B cell (primary cell): ENCODE measurements around the gene ATF6B. TPM values are rescaled to one million over a fixed set of nuclear protein-coding genes. Genes with fewer than 3 reads are reported as not detected.

ENCODE experiments used
- ATAC-seq: fragments of 200-7000 bp; cut with Tn5 transposase; one replicate; pipeline ENCODE4 v1.10.0; 2021; ENCODE audit warnings: low read depth, mild to moderate bottlenecking, moderate number of reproducible peaks, moderate library complexity
- CTCF ChIA-PET: fragments of 350-600 bp; sonication (Branson Sonifier 250); formaldehyde crosslinking; loops from one replicate; lab custom pipeline; 2021; ENCODE audit warnings: antibody characterized with exemption, inconsistent platforms; lab: Charles Lee
- POLR2A ChIA-PET: fragments of 350-600 bp; sonication (Branson Sonifier 250); formaldehyde crosslinking; loops from one replicate; lab custom pipeline; 2021; ENCODE audit warnings: antibody characterized with exemption; lab: Charles Lee
- DNase-seq: peaks from one replicate; pipeline ENCODE4 v3.0.0; 2013
- H2AFZ ChIP-seq: 2 replicates; pipeline ENCODE4 v1.6.1; 2012; ENCODE audit warnings: mild to moderate bottlenecking, low read depth, low read length; ENCODE audit not compliant: insufficient read depth, poor library complexity, severe bottlenecking
- H3K27ac ChIP-seq, 2 donors: 1 replicate in 1 of 2; 2 replicates in 1 of 2; pipeline ENCODE4 v1.5.1; 2012 to 2013; ENCODE audit warnings: low read length in 2 of 2, mild to moderate bottlenecking in 2 of 2, moderate library complexity in 1 of 2
- H3K27me3 ChIP-seq, 4 experiments: fragments of 200-600 bp in 1 of 4; sonication (generic) in 1 of 4; replicated peaks in 1 of 4; 1 replicate in 2 of 4; 2 replicates in 2 of 4; pipeline versions ENCODE4 v1.6.1 to v1.7.0; 2013 to 2016; ENCODE audit warnings: low read length in 3 of 4, mild to moderate bottlenecking in 2 of 4, mixed read lengths in 1 of 4, moderate library complexity in 1 of 4; ENCODE audit not compliant: insufficient read depth in 4 of 4, control insufficient read depth in 3 of 4; ENCODE audit errors: control extremely low read depth in 1 of 4
- H3K36me3 ChIP-seq, 2 experiments: replicated peaks in 1 of 2; 1 replicate in 1 of 2; 2 replicates in 1 of 2; pipeline versions ENCODE4 v1.6.1 to v1.7.1; 2013; ENCODE audit warnings: low read length in 1 of 2; ENCODE audit not compliant: insufficient read depth in 2 of 2, control insufficient read depth in 1 of 2; ENCODE audit errors: control extremely low read depth in 1 of 2, extremely low read depth in 1 of 2
- H3K4me1 ChIP-seq, 2 donors: fragments of 200-600 bp in 1 of 2; sonication (generic) in 1 of 2; 1 replicate in 1 of 2; 2 replicates in 1 of 2; pipeline versions ENCODE4 v1.5.1 to v1.6.1; 2013 to 2017; ENCODE audit warnings: low read length in 2 of 2; ENCODE audit not compliant: control insufficient read depth in 2 of 2, insufficient read depth in 2 of 2
- H3K4me2 ChIP-seq: replicated peaks from 2 replicates; pipeline ENCODE3; 2012; ENCODE audit warnings: mild to moderate bottlenecking, low read depth, low read length; ENCODE audit not compliant: poor library complexity, severe bottlenecking
- H3K4me3 ChIP-seq, 5 experiments: fragments of 200-600 bp in 1 of 5; sonication (generic) in 1 of 5; 1 replicate in 3 of 5; 2 replicates in 2 of 5; pipeline versions ENCODE4 v1.5.1 to v1.7.0; 2011 to 2016; ENCODE audit warnings: low read length in 4 of 5, mild to moderate bottlenecking in 4 of 5, low read depth in 2 of 5, control low read depth in 1 of 5, moderate library complexity in 1 of 5; ENCODE audit not compliant: insufficient read depth in 1 of 5; ENCODE audit errors: control extremely low read depth in 1 of 5, extremely low read depth in 1 of 5
- H3K79me2 ChIP-seq: fragments of 200-600 bp; sonication (generic); one replicate; pipeline ENCODE4 v1.6.0; 2016; ENCODE audit warnings: low read length; ENCODE audit not compliant: control insufficient read depth, insufficient read depth
- H3K9ac ChIP-seq: fragments of 200-600 bp; sonication (generic); 2 replicates; pipeline ENCODE4 v1.6.1; 2017; ENCODE audit warnings: mild to moderate bottlenecking, low read length, moderate library complexity
- H3K9me3 ChIP-seq, 3 donors: one replicate each; pipeline versions ENCODE4 v1.6.1 to v1.7.1; 2013; ENCODE audit warnings: low read length in 2 of 3; ENCODE audit not compliant: control insufficient read depth in 2 of 3, insufficient read depth in 1 of 3; ENCODE audit errors: control extremely low read depth in 1 of 3
- H4K20me1 ChIP-seq: 2 replicates; pipeline ENCODE4 v1.6.0; 2012; ENCODE audit warnings: mild to moderate bottlenecking, low read length; ENCODE audit not compliant: insufficient read depth, control insufficient read depth, poor library complexity, severe bottlenecking
- H3K27ac Mint-ChIP-seq: one replicate; pipeline ENCODE4 v1.8.0; 2021; ENCODE audit warnings: mixed read lengths
- H3K27me3 Mint-ChIP-seq: one replicate; pipeline ENCODE4 v1.8.0; 2021; ENCODE audit warnings: mixed read lengths
- H3K4me1 Mint-ChIP-seq: one replicate; pipeline ENCODE4 v1.8.0; 2021; ENCODE audit warnings: mixed read lengths
- H3K4me3 Mint-ChIP-seq: one replicate; pipeline ENCODE4 v1.8.0; 2021; ENCODE audit warnings: mixed read lengths
- H3K9me3 Mint-ChIP-seq: one replicate; pipeline ENCODE4 v1.8.0; 2022; ENCODE audit warnings: mixed read lengths; ENCODE audit not compliant: insufficient read depth
- EZH2 ChIP-seq: IDR thresholded peaks from 2 replicates; pipeline ENCODE4 v1.6.1; 2012; ENCODE audit warnings: borderline replicate concordance, low read depth, mild to moderate bottlenecking, moderate library complexity, low read length; ENCODE audit not compliant: insufficient read depth, poor library complexity, severe bottlenecking
- WGBS: methylation state at CpG from one replicate; pipeline ENCODE4 v1.1.5; 2013; ENCODE audit warnings: missing lambda C conversion rate; ENCODE audit not compliant: insufficient coverage; 5-methylcytosine and 5-hydroxymethylcytosine counted together
- intact Hi-C: fragments of 100-400 bp; cut with micrococcal nuclease; formaldehyde crosslinking; loops from one replicate; pipeline ENCODE4 v1.10.0; 2022
- polyA plus RNA-seq: library from polyadenylated mRNA; depleted of rRNA; stranded (reverse); fragments of >200 nt; gene quantifications from 2 replicates; pipeline ENCODE4 v1.2.3, GENCODE V29; 2012
- total RNA-seq, 2 donors: library from RNA; stranded (reverse); fragments of 120-200 nt in 1 of 2; gene quantifications; 1 replicate in 1 of 2; 2 replicates in 1 of 2; pipeline versions ENCODE4 v1.2.3 to v1.2.4, GENCODE V29; 2013 to 2022
- TF ChIP-seq, protein P1 (sequence below): fragments of 200-600 bp; IDR thresholded peaks from one replicate; pipeline ENCODE4 v1.8.0; 2022; ENCODE audit warnings: antibody characterized with exemption, mild to moderate bottlenecking

ATF6B gene
- total and polyA plus RNA-seq, 2 donors (not counting 1 experiment from before 2014, with no cell fraction given) = 180 to 201 TPM

DNA sequence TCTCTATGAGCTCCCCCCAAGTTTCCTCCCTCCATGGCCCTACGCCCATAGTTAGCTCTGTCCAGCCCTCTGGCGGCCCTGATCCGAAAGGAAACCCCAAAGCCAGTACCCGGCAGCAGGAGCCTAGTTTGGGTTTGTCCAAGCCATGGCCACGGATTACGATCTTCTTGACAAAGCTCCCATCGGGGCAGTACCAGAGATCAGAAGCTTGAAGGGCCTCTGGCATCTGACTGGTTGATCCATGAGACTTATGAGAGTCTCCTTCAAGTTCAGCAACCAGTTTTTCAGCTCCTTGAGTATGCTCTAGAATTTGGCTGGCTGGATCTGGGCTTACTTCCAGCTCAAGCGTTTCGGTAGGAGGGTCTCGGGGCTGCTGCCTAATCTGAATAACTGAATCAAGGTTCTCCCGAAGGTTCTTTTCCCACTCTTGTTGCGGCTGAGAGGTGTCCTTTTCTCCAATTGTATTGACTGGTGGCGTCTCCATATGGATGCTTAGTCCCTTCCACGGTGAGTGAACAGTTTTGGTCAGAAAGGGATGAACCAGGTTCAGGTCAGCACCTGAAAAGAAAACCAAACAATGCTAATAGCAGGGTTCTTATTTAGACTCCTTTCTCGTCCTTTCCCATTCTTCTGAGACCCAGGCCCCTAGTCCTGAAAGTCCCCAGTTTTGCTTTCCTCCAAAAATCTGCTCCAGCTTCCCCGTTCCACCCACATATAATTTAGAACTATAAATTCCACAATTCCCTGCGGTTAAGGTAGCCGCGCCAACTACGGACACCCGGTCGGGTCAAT, 1.4 kb upstream of the ATF6B start:
- peak overlapping the region; percentile 94 for H3K4me3 Mint-ChIP-seq
- Histone ChIP-seq H3K4me2 (peak overlapping the region; percentile 79), H3K79me2 (peaks cover 40% of the 10 kb centered on the region), H3K27ac (peak overlapping the region; percentile 46 to 87), H3K27me3 (no peaks in the 10 kb centered on the region), H3K4me3 (peak overlapping the region; percentile 14 to 87 (median 80)), H3K36me3 (peaks cover 5 to 24% of the 10 kb centered on the region in 2 experiments), H3K9ac (peak overlapping the region; percentile 79), H3K9me3 (peaks cover 0 to 2% (median 0%) of the 10 kb centered on the region in 3 donors), H4K20me1 (peaks cover 6% of the 10 kb centered on the region), H2AFZ (peak overlapping the region; percentile 81), H3K4me1 (peaks cover 26 to 36% of the 10 kb centered on the region in 2 donors)
- H3K27me3 Mint-ChIP-seq = peaks cover 7% of the 10 kb centered on the region
- peaks cover 41% of the 10 kb centered on the region for H3K4me1 Mint-ChIP-seq
- H3K27ac Mint-ChIP-seq = peak overlapping the region; percentile 89
- TF ChIP-seq, protein P1, sequence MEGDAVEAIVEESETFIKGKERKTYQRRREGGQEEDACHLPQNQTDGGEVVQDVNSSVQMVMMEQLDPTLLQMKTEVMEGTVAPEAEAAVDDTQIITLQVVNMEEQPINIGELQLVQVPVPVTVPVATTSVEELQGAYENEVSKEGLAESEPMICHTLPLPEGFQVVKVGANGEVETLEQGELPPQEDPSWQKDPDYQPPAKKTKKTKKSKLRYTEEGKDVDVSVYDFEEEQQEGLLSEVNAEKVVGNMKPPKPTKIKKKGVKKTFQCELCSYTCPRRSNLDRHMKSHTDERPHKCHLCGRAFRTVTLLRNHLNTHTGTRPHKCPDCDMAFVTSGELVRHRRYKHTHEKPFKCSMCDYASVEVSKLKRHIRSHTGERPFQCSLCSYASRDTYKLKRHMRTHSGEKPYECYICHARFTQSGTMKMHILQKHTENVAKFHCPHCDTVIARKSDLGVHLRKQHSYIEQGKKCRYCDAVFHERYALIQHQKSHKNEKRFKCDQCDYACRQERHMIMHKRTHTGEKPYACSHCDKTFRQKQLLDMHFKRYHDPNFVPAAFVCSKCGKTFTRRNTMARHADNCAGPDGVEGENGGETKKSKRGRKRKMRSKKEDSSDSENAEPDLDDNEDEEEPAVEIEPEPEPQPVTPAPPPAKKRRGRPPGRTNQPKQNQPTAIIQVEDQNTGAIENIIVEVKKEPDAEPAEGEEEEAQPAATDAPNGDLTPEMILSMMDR = no peak
- no peak for TF ChIP-seq EZH2
- intact Hi-C loops = loop anchor here (1.0 to 10.0 kb wide), 3 partner anchors 25 to 665 kb away; partner anchors contain the start of gene PPT2
- 51% methylated on average over 22 of the region's 22 CpGs for WGBS
- H3K9me3 Mint-ChIP-seq = no peaks in the 10 kb centered on the region
- ChIA-PET CTCF (interaction anchor here (0.8 to 4.8 kb wide), 6 partner anchors 11 to 126 kb away, joined by 3 to 40 read pairs (median 6); partner anchors contain the start of gene GPSM3), POLR2A (interaction anchor here (0.5 to 2.0 kb wide), 9 partner anchors 9 to 157 kb away, joined by 3 to 15 read pairs (median 8); partner anchors contain the start of genes DXO and GPSM3)
- ATAC-seq (no peak), DNase-seq (no peak)
